Endothelial cell (in vitro differentiated cells): ENCODE measurements around the gene GSG1. TPM values are rescaled to one million over a fixed set of nuclear protein-coding genes. Genes with fewer than 3 reads are reported as not detected.

Experiments
- DNase-seq: peaks from one replicate; pipeline ENCODE4 v3.0.0; 2021; ENCODE audit warnings: low spot score
- H3K27ac Mint-ChIP-seq: one replicate; pipeline ENCODE4 v1.8.0; 2021; ENCODE audit warnings: mixed read lengths, inconsistent platforms; ENCODE audit not compliant: unreplicated experiment
- H3K27me3 Mint-ChIP-seq: one replicate; pipeline ENCODE4 v1.8.0; 2021; ENCODE audit warnings: mild to moderate bottlenecking, moderate library complexity, mixed read lengths, inconsistent platforms; ENCODE audit not compliant: unreplicated experiment
- H3K36me3 Mint-ChIP-seq: one replicate; pipeline ENCODE4 v1.8.0; 2021; ENCODE audit warnings: mild to moderate bottlenecking, low read depth, mixed read lengths, inconsistent platforms; ENCODE audit not compliant: unreplicated experiment
- H3K4me1 Mint-ChIP-seq: one replicate; pipeline ENCODE4 v1.8.0; 2021; ENCODE audit warnings: mild to moderate bottlenecking, mixed read lengths, inconsistent platforms; ENCODE audit not compliant: unreplicated experiment
- H3K4me3 Mint-ChIP-seq: one replicate; pipeline ENCODE4 v1.8.0; 2021; ENCODE audit warnings: mild to moderate bottlenecking, mixed read lengths, inconsistent platforms; ENCODE audit not compliant: unreplicated experiment
- H3K9me3 Mint-ChIP-seq: one replicate; pipeline ENCODE4 v1.8.0; 2021; ENCODE audit warnings: mixed read lengths, inconsistent platforms; ENCODE audit not compliant: unreplicated experiment
- CTCF ChIP-seq: fragments of 200-600 bp; sonication (generic); IDR thresholded peaks from one replicate; pipeline ENCODE4 v1.5.0; 2021; ENCODE audit warnings: antibody characterized with exemption; ENCODE audit not compliant: unreplicated experiment
- total RNA-seq: library from RNA; stranded (reverse); fragmentation: NEBNext Ultra II Directional; extraction: Animal tissue kit (Norgen Biotek cat#: 25700); gene quantifications from one replicate; pipeline ENCODE4 v1.2.1, GENCODE V29; 2021; ENCODE audit not compliant: unreplicated experiment

GSG1 gene
- total RNA-seq, 1 donor from 2014 or later: 0.46 TPM

- H3K9me3 Mint-ChIP-seq: no peaks in the 10 kb centered on the region
- peaks cover 41% of the 10 kb centered on the region for H3K4me1 Mint-ChIP-seq
- TF ChIP-seq CTCF: no peak
- H3K4me3 Mint-ChIP-seq: no peak overlapping the region
- no peak overlapping the region for H3K27ac Mint-ChIP-seq
- no peaks in the 10 kb centered on the region for H3K36me3 Mint-ChIP-seq
- no peak for DNase-seq
- peaks cover 3% of the 10 kb centered on the region for H3K27me3 Mint-ChIP-seq
These were observed 38.2 kb upstream of the GSG1 start for GRCh38 chr12:13141686-13142085.

DNA sequence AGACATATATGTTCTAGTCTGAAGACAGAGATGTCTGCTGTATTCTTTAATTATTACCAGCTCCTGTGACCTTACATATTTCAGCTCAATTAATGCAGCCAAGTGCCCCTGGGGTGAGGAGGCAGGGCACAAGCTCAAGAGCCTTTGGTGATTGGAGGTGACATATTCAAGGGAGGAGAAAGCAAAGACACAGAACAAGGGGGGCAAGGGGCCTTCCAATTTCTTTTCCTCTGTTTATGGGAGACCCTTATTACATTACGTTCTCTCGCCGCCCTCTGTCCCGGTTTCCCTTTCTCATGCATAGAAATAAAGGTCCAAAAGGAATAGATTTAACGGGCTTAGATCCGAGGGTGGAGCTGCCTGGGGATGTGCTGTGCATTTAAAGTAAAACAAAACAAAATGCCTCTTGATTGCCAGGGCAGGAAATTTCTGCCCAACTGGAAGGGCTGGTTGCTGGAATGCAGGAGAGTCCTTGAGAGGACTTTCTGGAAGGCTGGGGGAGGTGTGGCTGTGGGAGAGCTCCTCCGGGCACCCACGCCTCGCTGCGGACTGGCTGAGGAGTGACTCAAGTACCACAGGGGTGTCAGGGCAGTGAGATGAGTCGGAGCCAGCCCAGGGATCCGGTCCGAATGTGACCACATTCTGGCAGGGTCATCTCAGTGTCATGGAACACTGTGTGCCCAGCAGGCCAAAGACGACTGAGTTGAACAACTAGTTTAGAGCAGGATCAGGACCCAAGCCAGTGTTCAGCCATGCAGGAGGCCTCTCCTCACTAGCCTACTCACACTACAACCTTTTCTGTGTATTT is 32.1 kb upstream of the GSG1 start:
- no peaks in the 10 kb centered on the region for H3K36me3 Mint-ChIP-seq
- TF ChIP-seq CTCF: no peak
- peaks cover 18% of the 10 kb centered on the region for H3K4me1 Mint-ChIP-seq
- no peaks in the 10 kb centered on the region for H3K9me3 Mint-ChIP-seq
- no peaks in the 10 kb centered on the region for H3K27me3 Mint-ChIP-seq
- H3K27ac Mint-ChIP-seq: peak overlapping the region; percentile 65
- DNase-seq: no peak
- no peak overlapping the region for H3K4me3 Mint-ChIP-seq

- H3K36me3 Mint-ChIP-seq: no peaks in the 10 kb centered on the region
- peaks cover 17% of the 10 kb centered on the region for H3K4me1 Mint-ChIP-seq
- no peak overlapping the region for H3K4me3 Mint-ChIP-seq
- H3K9me3 Mint-ChIP-seq: no peaks in the 10 kb centered on the region
- DNase-seq: no peak
- no peak for TF ChIP-seq CTCF
- no peak overlapping the region for H3K27ac Mint-ChIP-seq
- H3K27me3 Mint-ChIP-seq: no peaks in the 10 kb centered on the region
These were observed 30.4 kb upstream of the GSG1 start for GRCh38 chr12:13133886-13134285.

DNA sequence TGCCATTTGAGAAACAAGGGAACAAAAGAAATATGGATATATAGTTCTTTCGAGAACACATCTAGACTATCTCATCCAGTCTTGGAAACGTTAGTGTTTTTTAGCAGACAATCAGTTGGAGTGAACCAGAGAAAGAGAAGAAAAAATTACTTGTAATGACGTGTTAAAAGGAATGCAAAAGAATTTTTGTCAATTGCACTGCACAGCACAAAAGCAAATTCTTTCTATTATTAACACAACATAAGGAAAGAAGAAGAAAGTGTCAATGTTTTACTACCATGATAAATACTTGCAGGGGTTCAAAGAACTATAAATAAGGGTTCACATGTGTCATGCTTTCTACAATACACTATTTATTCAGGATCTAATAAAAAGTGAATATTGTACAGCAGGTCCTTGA is 27.5 kb upstream of the GSG1 start:
- H3K4me3 Mint-ChIP-seq: no peak overlapping the region
- no peaks in the 10 kb centered on the region for H3K36me3 Mint-ChIP-seq
- peaks cover 11% of the 10 kb centered on the region for H3K4me1 Mint-ChIP-seq
- H3K9me3 Mint-ChIP-seq: no peaks in the 10 kb centered on the region
- H3K27me3 Mint-ChIP-seq: no peaks in the 10 kb centered on the region
- TF ChIP-seq CTCF: no peak
- peak overlapping the region; percentile 7 for H3K27ac Mint-ChIP-seq
- no peak for DNase-seq

- H3K27ac Mint-ChIP-seq: no peak overlapping the region
- DNase-seq: no peak
- peaks cover 15% of the 10 kb centered on the region for H3K4me1 Mint-ChIP-seq
- no peak for TF ChIP-seq CTCF
- H3K4me3 Mint-ChIP-seq: no peak overlapping the region
- no peaks in the 10 kb centered on the region for H3K9me3 Mint-ChIP-seq
- no peaks in the 10 kb centered on the region for H3K27me3 Mint-ChIP-seq
- H3K36me3 Mint-ChIP-seq: no peaks in the 10 kb centered on the region
These were observed 25.0 kb upstream of the GSG1 start for GRCh38 chr12:13128291-13128965.
